HG02870 (cell line): ENCODE data around the gene TUBAL3.
A peak's percentile ranks its signal among the peaks of the same experiment; 100 is the strongest.
"Not testable (repeated sequence)": the region's sequence is repeated elsewhere in the genome, so short reads cannot be mapped to it uniquely, and the experiment has no call there.

Experiments
- ATAC-seq: cut with Tn5 transposase; IDR thresholded peaks from one replicate; pipeline ENCODE4 v1.9.1; 2021; ENCODE audit warnings: mild to moderate bottlenecking, moderate library complexity; ENCODE audit not compliant: unreplicated experiment

TUBAL3 gene

DNA sequence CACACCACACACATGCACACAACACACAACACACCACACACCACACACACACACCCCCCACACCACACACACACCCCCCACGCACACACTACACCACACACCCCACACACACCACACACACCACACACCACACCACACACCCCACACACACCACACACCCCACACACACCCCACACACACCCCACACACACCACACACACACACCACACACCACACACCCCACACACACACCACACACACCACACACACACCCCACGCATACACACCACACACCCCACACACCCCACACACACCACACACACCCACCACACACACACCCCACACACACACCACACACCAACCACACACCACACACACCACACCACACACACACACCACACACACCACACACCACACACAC is 23.4 kb downstream of the TUBAL3 start:
- no peak for ATAC-seq

DNA sequence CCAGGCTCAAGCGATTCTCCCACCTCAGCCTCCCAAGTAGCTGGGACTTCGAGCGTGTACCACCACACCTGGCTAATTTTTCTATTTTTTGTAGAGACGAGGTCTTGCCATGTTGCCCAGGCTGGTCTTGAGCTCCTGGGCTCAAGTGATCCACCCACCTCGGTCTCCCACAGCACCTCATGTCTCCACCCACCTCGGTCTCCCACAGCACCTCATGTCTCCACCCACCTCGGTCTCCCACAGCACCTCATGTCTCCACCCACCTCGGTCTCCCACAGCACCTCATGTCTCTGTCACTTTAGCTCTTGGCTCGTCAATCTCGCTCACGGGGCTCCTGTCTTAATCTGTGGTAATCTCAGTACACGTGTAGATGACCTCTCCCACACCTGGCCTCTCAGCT is 24.2 kb downstream of the TUBAL3 start:
- ATAC-seq = not testable (repeated sequence)

DNA sequence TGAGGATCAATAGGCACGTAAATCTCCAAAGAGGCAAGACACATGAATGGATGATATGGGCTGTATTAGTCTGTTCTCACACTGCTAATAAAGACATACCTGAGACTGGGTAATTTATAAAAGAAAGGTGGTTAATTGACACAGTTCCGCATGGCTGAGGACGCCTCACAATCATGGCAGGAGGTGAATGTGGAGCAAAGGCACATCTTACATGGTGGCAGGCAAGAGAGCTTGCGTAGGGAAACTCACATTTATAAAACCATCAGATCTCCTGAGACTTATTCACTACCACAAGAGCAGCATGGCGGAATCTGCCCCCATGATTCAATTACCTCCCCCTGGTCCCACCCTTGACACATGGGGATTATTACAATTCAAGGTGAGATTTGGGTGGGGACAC is 25.4 kb downstream of the TUBAL3 start:
- ATAC-seq = not testable (repeated sequence)

DNA sequence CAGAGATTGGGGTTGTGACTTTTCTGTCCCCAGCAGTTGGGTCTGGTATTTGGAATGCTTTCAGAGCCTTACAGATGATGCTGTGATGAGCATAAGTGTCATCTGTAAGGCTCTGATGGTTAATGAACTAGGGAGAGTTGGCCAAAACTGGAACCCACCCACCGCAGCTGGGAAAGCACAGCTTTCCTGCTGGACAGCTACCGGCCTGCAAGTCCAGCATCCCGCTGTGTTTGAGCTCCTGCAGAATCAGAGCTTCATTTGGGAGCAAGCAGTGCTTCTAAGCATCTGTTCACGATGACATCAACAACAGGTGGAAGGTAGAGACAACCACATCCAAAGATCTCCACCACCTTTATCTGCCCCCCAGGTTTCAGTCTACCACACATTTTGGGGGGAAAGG is 28.2 kb downstream of the TUBAL3 start:
- ATAC-seq = no peak

DNA sequence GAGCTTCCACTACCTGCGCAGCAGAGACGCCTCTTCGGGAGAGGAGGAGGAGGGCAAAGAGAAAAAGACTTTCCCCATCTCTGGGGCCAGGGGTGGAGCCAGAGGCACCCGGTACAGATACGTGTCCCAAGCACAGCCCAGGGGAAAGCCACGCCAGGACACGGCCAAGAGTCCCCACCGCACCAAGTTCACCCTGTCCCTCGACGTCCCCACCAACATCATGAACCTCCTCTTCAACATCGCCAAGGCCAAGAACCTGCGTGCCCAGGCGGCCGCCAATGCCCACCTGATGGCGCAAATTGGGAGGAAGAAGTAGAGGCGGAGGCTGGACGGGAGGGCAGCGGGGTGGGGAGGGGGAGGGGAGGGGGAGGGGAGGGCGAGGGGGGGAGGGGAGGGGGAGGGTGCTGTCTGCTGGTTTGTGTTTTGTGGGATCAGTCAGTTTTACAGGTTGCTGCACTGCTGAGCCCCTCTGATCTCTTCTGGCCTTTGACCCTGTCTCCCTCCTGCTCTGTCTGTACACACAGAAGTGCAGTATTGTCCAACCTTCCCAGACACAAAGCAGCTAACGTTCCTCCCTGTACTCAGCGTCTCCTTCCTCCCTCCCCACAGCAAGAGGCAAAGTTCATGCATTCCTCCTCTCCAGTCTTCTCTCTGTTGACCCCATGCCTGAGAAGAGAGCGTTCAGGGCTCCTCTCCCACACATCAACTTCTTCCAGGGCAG is 30.6 kb downstream of the TUBAL3 start:
- ATAC-seq = no peak

DNA sequence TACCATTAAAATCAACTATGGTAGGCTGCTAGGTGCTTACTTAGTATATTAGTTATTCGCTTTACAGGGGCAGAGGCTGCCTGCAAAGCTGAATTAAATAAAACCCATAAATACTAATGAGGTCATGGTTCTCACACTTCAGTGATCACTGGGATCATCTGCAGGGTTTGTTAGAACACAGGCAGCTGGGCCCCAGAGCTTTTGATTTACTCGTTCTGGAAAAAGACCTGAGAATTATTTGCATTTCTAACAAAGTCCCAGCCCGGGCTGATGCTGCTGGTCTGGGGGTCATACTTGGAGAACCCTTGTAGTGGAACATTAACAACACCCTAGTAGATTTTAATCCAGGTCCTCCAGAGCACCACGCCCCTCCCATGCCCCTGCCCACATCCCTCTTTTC is 31.3 kb downstream of the TUBAL3 start:
- no peak for ATAC-seq

DNA sequence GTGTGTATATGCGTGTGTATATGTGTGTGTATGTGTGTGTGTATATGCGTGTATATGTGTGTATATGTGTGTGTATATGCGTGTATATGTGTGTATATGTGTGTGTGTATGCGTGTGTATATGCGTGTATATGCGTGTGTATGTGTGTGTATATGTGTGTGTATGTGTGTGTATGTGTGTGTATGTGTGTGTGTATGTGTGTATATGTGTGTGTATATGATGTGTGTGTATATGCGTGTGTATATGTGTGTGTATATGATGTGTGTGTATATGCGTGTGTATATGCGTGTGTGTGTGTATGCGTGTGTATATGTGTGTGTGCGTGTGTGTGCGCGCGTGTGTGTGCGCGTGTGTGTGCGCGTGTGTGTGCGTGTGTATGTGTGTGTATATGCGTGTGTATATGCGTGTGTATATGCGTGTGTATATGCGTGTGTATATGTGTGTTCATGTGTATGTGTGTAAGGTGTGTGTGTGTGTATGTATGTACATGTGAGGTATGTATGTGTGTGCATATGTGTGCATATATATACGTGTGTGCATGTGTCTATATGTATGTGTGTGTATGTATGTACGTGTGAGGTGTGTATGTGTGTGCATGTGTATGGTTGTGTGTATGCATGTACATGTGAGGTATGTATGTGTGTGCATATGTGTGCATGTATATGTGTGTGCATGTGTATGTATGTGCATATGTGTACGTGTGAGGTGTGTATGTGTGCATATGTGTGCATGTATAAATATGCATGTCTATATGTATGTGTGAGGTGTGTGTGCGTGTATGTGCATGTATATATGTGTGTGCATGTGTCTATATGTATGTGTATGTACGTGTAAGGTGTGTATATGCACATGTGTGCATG is 33.9 kb downstream of the TUBAL3 start:
- no peak for ATAC-seq

DNA sequence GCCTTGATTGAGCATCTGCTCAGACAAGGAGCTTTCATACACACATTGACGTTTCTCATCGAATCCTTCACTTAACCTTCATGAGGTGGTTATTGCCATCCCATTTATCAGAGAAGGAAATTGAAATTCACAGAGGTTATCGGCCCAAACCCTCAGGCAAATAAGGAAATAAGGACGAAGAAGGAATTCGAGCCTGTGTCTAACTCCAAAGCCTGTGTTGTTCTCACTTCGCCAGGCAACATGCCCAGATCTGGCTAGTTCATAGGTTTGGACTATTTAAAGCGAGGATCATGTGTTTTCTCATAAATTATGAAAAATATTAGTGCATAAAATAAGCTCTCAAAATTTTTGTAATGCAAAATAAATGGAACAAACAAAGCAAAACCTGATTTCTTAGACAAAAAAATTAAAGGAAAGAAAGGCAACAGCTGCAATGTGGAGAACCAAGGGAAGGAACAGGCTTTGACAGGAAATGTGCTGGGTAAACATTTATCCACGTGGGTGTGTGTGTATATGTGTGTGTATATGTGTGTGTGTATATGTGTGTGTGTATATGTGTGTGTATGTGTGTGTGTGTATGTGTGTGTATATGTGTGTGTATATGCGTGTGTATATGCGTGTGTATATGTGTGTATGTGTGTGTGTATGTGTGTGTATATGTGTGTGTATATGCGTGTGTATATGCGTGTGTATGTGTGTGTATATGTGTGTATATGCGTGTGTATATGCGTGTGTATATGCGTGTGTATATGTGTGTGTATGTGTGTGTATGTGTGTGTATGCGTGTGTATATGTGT is 35.1 kb downstream of the TUBAL3 start:
- no peak for ATAC-seq

DNA sequence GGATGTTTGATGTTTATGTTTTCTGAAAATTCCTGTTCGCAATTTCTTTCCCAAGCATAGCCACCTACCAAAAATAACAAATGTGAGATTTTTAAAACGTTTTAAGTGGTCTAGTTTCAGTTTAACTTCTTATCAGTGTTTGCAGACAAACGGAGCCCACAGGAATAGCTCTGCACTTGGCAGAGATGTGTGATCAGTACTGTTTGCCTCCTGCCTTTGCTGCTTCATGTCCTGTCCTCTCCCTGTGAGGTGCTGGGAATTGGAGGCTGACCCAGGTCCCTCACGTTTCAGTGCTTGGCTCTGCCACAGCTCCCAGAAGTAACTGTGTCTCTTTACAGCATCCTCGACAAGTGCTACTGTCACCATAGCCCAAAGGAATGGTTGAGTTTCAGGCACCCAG is 38.7 kb downstream of the TUBAL3 start:
- no peak for ATAC-seq

DNA sequence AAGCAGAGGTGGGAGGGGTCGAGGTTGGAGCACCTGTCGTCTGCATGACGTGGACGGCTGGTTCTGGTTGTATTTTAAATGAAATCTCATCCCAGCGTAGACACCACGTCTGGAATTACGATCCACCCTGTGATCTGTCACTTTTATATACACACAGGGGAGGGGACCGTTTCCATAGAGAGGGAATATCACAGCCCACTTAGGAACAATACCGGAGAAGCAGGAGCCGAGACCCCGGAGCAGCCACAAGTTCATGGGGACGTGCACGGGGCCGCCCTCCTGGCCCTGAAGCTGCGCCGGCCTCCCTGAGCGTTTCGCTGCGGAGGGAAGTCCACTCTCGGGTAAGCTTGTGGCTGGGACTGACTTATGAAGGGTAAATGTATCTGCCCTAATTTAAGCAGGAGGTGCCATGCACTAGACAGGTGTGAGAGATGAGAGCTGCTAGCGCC is 39.7 kb downstream of the TUBAL3 start, which contains the start of gene UCN3:
TSS of gene UCN3 (plus strand) at position 77 of the 449 bp plus-strand sequence. CDS start 8,755 bp downstream, outside the sequence.
- no peak for ATAC-seq

DNA sequence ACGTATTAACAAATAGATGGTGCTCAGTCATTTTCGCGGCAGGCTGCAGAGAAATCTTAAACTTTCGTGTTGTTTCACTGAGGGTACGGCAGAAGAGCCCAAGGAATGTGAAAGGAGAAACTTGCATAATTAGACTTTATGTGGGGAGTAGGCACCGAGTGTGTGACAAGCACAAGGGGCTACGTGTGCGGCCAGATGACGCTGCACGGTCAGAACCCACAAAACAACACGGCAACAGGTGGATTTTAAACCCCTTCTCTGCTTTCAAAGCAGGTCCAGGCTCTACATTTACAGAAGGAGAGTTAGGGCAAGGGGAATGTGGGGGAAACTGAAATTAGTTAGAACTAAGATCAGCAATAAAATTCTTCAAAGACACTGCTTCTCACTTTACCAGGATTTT is 40.3 kb downstream of the TUBAL3 start:
- ATAC-seq = no peak

DNA sequence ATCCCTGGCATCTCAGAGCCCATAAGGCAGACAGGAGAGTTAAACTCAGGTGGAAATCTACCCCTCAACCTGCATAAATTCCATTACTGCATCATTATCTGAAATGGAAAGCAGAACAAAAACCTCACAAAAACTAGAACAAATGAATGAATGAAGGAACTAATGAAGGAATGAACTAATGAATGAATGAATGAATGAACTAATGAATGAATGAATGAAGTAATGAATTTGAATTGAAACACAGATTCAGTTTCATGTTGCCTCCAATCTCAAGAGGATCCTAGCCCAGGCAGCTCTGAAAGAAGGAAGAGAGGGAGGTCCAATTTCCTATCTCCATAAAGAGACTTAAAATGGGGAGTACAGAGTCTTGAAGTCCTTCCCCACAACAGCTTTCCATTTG is 41.8 kb downstream of the TUBAL3 start:
- no peak for ATAC-seq

DNA sequence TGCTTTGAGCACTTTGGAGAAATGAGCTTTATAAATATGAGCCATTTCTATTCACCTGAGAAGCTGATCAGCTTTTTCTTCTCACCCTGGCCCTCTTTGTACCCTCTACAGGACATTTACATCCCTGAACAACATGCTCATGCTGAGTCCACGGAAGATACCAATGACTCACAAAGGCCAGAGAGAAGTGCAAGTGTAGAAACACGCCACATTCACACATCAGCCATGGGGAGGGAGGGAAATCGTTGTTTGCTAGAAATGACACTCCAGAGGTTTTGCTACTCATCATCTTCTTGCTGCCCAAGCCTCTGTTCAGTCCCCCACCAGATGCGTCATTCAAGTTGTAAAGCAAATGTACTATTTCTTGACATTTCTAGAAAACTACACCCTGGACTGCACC is 42.7 kb downstream of the TUBAL3 start:
- ATAC-seq = no peak

DNA sequence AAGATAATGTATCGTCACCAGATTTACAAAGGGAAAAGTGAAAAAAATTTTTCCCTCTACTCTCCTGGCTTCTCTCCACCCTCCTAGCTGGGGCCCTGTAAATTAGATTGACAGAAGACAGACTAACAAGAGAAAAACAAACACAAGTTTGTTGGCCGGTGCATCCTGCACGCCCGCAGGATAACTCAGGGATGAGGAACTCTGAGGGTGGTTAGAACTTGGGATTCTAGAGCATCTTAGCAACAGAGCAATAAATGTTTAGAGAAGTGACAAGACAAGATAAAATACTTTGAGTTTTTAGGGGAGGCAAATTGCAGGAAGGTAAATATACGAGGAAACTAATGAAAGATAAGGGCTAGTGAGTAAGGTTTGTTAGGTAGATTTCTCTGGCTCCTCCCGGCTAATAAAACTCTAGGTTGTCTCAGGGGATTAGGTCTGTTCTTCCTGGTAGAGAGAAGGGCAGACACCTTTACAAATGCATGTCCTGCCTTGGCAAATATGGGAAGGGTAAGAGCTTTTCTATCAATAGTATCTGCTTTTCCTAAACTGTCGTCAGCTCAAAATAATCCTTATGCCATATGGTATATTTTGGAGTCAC is 44.2 kb downstream of the TUBAL3 start:
- ATAC-seq = no peak

DNA sequence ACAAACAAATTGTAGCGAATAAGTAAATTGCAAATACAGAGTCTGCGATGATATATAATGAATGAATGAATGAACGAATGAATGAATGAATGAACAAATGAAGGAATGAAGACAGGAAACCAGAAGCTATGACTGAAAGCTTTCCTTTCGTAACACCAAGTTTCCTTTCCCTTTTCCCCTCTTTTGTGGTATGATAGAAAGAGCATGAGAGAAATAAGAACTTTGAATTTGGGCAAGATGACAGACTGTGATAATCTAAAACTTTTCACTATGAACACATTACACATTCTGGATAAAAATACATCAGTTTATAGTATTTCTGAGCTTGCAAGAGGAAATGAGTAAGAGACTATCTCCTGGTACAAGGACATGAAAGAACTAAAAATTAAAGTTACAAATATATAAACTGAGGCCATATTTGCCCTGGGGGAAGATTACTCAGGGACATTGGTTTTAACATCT is 48.3 kb downstream of the TUBAL3 start:
- ATAC-seq = no peak

DNA sequence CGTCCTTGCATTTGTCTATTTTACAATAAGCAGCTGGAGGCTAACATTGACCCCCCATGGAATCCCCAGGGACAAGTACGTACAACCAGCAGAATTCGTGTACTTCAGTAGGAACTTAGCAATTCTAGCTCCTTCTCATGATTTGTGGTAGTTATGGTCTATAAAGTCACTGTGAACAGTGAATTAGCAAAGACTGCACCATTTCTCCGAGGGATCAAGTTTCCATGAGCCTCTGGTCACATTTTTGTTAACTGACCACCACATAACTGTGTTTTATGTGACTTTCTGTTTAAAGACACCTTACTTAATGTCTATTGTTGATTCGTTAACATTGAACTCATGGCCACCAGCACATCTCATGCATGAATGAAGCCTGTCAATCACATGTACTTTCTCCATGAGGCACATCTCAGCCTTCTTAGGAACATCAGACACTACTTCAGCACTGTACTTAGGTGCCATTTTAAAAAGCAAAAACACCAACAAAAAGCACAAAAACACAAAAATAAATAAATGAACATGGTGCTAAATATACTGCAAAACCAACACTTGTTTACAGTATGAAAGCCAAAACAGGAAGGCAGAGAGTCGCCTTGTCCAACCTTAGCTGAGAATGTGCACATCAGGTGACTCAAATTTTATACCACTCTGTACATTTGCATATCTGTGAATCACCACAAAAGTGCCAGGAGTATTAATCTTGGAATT is 48.9 kb downstream of the TUBAL3 start:
- no peak for ATAC-seq

DNA sequence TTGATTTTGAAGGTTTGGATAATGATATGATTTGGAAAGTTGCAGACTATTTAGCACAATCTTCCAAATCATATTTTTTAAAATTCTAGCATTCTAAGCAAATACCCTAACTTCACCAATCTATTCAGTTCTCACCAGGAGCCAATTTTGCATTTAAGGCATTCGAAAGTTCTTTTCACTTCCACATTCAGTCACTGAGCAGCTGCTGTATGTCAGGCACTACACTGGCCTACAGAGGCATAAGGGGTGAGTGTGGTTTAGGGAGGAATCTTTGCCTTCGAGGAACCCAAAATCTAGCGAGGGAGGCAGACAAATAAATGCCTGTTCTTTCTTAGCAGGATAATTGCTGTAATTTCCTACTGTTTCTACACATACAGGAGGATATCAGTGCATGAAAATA is 50.6 kb downstream of the TUBAL3 start:
- peak; percentile 97 for ATAC-seq

DNA sequence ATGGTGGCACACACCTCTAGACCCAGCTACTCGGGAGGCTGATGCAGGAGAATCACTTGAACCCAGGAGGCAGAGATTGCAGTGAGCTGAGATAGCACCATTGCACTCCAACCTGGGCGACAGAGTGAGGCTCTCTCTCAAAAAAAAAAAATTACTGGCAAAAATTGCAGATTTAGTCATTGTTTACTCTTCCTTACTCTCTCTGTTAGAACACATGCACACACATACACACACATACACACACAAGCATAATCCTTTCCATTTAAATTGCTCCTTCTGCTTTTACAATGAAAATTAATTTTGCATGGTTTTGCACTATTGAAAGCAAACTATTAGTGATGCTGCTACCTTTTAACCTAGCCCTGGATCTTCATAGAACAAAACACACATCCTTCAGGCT is 55.3 kb downstream of the TUBAL3 start:
- ATAC-seq = no peak

DNA sequence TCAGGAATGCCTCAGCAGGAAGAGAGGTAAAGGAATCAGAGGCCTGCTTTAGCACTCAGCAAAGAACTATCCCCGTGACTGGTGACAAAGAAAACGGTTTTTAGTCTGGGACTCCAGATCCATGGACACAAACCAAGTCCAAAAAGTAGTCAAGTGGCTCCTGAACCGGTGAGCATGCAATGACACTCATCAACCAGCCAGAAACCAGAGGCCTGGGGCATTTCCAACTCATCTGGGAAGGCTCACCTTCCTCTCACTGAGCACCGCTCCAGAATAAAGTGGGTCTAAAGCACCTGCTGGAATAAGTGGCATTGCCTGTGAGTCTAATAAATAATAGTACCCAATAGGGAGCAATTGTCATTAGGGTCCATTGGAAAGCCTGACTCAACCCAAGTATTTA is 57.7 kb downstream of the TUBAL3 start:
- ATAC-seq = no peak

DNA sequence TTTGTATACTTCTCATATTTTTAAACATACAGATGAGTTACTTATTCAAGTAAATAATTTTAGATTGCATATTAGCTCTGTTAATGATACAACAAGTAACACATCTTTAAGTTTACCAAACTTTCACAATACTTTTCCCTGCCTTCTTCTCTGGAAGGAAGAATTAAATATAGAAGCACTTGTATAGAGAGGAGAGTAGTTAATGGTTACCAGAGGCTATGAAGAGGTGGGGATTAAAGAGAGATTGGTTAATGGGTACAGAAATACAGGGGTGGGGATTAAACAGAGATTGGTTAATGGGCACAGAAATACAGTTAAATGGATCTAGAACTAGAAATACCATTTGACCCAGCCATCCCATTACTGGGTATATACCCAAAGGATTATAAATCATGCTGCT is 59.9 kb downstream of the TUBAL3 start:
- ATAC-seq = no peak
